Embryonic facial prominence (tissue), 1 donor: ENCODE measurements around the gene ANKIB1.
"Not testable (repeated sequence)": the region's sequence is repeated elsewhere in the genome, so short reads cannot be mapped to it uniquely, and the experiment has no call there.

Source experiments
- DNase-seq: peaks from one replicate; pipeline ENCODE4 v3.0.0-alpha.2; 2016; ENCODE audit errors: extremely low spot score

ANKIB1 gene

GRCh38 chr7:92402920-92403759 lies 157.4 kb downstream of the ANKIB1 start:
- DNase-seq, result no peak

- no peak for DNase-seq
Measured at GRCh38 chr7:92403760-92404074, 157.9 kb downstream of the ANKIB1 start.

DNA sequence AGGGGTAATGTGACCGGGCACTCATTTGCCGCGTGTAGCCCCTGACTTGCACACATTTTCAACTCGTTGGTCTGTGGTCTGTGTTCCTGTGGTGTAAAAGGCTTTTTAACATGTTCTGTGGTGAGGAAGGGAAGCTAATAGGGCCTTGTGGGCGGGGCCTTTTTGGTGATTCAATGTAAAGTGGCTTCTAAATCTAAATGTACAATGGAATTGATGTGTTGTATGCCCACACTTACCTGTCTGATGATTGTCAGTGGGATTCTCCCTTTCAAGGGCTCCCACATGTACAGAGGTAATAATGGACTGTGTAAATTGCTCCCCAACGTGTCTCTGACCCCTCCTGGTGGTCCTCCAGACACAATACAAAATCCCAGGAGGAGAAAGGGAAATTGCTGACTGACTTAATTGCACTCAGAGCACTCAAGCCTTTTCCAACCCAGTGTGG lies 158.4 kb downstream of the ANKIB1 start:
- no peak for DNase-seq

GRCh38 chr7:92409357-92409756 lies 163.6 kb downstream of the ANKIB1 start:
- no peak for DNase-seq

- DNase-seq, result not testable (repeated sequence)
Measured at GRCh38 chr7:92410162-92410561, 164.4 kb downstream of the ANKIB1 start.

DNA sequence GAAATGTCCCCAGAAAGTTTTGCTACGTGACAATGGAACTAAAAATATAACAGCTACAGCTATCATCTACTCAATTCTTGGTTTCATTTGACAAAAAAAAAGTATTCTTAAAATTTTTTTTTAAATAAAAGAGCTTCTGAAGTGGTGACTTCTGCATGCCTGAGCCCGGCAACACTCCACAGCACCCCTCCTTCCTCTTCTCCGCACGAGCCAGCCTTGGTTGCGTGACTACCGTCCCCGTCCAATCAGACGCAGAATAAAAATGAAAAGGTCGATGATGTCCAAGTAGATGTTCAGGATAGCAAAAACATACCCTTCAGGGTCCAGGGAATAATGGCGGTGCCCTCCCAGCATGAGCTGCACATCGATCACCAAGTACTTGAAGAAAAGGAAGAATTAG lies 167.0 kb downstream of the ANKIB1 start:
- no peak for DNase-seq

DNA sequence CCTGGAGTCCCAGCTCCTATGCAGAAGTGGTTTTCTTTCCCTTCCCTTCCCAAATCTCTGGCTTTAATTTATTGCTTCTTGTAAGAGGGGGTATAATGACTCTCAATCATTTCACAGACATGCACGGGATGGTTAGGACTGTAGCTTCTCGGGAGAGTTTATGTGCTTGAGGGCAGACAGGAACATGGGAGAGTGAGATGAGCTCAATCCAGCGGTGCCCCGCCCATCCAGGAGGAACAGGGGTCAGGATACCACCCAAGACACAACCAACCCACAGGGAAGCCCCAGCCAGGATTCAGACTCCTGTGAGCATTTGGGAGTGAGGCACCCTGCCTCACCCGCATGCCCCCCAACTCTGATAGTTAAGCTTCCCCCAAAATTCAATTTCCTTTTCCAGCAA lies 167.8 kb downstream of the ANKIB1 start:
- no peak for DNase-seq

DNA sequence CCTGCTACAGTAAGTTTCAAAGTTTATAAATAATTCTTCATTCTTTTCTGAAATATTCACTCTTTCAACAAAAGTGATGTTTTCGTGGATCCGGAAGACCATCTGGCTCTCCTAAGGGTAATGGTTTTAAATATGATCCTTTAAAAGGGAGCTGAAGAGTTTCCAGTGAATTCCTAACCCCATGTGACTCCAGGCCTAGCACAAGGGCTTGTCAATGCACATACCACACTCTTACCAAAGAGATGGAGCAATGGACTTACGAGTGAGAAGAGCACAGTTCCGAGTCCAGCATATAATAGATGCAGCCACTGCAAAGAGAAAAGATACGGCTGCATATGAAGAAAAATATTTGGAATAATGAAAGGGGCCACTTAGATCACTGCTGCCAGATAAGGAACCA lies 169.5 kb downstream of the ANKIB1 start:
- DNase-seq, result no peak

DNA sequence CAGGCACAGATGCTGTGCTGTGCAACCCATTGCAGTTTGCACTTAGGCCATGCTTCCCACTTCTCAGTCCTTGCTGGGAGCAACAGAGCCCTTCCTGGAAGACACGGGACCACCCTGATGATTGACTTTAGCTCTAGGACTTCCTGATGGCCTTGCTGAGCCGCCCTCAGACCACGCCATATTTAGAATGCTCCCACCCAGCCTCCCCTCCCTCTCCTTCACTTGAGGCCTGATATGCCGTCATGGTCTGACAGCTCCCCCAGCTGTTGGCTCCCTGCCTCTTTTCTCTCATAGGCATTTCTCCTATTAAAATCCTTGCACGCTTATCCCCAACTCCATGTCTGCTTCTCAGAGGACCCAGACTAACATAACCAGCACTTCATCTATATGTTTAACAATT lies 172.1 kb downstream of the ANKIB1 start:
- no peak for DNase-seq

DNA sequence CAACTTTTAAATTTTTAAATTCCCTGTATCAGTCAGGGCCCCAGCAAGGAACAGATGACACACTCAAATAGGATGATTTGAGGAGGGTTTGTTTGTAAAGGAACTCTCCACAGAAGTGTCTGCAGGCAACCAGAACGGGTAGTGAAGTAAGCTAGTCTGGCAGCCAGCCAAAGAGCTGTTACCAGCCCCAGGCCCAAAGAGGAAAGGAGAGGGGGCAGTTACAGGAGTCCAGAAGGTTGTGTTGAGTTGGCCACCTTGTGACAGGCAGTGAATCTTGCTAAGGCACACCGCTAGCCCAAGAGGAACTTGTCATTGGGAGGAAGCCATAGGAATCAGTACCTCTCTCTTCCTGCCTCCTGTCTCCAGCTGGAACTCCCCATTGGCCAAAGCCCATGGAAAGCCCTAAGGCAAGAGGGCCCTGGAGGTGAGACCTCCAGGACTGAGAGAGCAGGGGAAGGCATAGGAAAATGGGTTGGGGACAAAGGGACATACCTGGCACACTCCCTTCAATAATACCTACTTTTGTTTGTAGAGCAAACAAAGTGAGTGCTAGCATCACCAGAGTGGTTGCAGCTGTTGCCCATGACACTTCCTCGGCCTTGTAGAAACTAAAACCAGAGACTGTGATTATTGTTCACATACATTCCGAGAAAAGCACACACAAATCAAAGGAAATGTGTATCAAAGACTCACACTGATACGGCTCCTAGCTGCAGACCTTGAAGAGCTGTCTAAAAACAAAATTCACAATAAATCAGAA lies 176.1 kb downstream of the ANKIB1 start:
- no peak for DNase-seq

DNA sequence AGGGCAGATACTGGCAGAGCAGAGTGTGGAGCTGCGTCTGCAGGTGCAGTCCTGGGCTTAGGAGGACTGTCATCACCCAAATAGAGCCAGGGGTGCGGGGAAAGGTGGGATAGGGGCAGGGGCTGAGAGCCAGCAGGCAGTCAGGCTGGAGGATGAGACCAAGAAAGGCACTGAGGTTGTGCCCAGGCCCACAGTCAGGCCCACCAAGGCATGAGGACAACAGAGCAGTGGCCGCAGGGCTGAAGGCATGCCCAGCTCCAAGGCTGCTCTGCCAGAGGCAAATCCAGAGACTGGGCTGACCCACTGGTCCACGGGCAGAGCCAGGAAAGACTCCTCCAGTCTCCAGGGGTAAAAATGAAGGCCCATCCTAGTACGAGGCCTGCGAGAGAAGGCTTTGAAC lies 177.2 kb downstream of the ANKIB1 start:
- DNase-seq, result no peak

DNA sequence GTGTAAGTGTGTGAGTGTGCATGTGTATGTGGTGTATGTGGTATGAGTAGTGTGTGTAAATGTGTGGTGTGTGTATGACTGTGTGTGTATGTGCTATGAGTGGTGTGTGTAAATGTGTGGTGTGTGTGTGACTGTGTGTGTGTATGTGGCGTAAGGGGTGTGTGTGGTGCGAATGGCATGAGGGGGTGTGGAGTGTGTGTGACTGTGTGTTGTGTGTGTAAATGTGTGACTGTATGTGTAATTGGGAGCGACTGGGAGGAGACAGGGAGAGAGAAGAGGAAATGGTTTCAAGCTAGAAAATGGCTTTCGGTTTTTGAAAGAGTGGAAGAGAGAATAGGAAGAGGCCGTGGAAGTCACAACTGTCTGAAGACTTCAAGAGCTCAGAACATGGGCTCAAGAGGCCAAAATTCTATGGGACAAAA lies 177.9 kb downstream of the ANKIB1 start:
- DNase-seq, result no peak

DNA sequence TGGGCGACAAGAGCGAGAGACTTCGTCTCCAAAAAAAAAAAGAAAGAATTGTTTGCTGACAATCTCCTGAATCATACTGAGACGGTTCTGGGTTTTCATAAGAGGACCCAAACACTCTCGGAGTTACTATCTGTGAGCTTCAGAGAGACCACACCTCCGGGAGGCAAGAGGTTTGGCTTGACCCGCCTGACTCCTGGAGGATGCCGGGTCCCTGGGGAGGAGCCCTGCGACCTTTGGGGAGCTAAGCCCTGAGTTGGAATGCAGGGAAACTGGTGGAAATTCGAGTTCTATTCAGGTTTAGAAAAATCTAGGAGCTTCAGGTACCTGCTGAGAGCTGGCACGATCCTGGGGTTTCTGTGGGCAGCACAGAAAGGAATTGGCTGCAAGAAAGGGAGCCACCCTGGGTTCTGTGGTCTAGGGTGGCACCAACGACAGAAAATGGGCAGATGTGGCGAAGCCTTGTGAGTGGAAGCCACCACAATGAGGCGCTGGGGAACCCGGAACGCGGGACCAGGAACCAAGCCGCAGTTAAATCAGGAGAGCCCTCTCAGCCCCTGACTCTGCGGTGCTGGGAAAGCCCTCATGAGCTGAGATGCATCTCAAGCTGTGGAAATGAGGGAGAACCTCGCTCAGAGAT lies 179.7 kb downstream of the ANKIB1 start:
- DNase-seq, result no peak

- no peak for DNase-seq
Measured at GRCh38 chr7:92427193-92427592, 181.4 kb downstream of the ANKIB1 start.

- no peak for DNase-seq
Measured at GRCh38 chr7:92432299-92432946, 186.6 kb downstream of the ANKIB1 start.

- no peak for DNase-seq
Measured at GRCh38 chr7:92433019-92433418, 187.2 kb downstream of the ANKIB1 start.

GRCh38 chr7:92435542-92435941 lies 189.8 kb downstream of the ANKIB1 start:
- no peak for DNase-seq

GRCh38 chr7:92436612-92437445 lies 191.1 kb downstream of the ANKIB1 start:
- no peak for DNase-seq

- no peak for DNase-seq
Measured at GRCh38 chr7:92437956-92438491, 192.2 kb downstream of the ANKIB1 start.

- DNase-seq, result not testable (repeated sequence)
Measured at GRCh38 chr7:92442720-92443119, 196.9 kb downstream of the ANKIB1 start.

- no peak for DNase-seq
Measured at GRCh38 chr7:92446869-92447344, 201.1 kb downstream of the ANKIB1 start.
